Epithelial cell of proximal tubule (primary cell): Measurements from ENCODE around the gene RNF2. TPM values are rescaled to one million over a fixed set of nuclear protein-coding genes. Genes with fewer than 3 reads are reported as not detected.
"Not testable (repeated sequence)": the region's sequence is repeated elsewhere in the genome, so short reads cannot be mapped to it uniquely, and the experiment has no call there.

Experiments used
- DNase-seq: peaks from one replicate; pipeline ENCODE4 v3.0.0-alpha.2; 2011; ENCODE audit warnings: low read depth
- H3K4me3 ChIP-seq: 2 replicates; pipeline ENCODE4 v1.5.1; 2011; ENCODE audit warnings: low read depth, mild to moderate bottlenecking, low read length
- total RNA-seq: library from RNA; depleted of rRNA; stranded (reverse); fragments of >200 nt; gene quantifications from 2 replicates; pipeline ENCODE4 v1.2.3, GENCODE V29; 2015
- TF ChIP-seq, protein P1 (sequence below): conservative IDR thresholded peaks from 2 replicates; pipeline ENCODE4 v1.5.1; 2012; ENCODE audit warnings: low read depth, mild to moderate bottlenecking, low read length

RNF2 gene
- total RNA-seq, 1 donor from 2014 or later, result 12.3 TPM

DNA sequence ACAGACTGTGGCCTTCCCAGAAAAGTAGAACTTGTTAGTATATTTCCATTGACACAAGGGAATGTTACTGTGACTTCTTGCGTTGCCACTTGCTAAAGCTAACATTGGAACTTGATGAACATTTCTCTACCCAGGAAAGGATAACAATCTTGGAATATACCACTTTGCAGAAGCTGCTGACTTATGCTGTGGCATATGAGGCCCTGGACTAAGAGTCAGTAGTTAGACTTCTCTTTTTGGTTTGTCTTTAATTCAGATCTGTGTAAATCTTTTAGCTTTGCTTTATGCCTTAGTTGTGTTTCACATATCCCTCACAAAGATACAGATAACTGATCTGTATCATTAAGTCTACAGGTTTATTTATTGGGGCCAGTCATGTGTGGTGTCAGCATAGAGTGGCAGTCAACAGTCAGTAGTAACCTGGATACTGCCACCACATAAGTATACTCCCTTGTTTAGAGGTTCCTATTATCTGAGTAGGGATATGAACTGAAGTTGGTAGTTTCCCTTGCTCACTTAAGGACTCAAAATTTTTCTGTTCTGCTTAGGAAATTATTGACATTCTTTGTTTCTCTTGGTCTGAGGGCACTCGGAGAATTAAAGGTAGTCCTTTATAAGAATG, 14.7 kb downstream of the RNF2 start:
- TF ChIP-seq, protein P1, sequence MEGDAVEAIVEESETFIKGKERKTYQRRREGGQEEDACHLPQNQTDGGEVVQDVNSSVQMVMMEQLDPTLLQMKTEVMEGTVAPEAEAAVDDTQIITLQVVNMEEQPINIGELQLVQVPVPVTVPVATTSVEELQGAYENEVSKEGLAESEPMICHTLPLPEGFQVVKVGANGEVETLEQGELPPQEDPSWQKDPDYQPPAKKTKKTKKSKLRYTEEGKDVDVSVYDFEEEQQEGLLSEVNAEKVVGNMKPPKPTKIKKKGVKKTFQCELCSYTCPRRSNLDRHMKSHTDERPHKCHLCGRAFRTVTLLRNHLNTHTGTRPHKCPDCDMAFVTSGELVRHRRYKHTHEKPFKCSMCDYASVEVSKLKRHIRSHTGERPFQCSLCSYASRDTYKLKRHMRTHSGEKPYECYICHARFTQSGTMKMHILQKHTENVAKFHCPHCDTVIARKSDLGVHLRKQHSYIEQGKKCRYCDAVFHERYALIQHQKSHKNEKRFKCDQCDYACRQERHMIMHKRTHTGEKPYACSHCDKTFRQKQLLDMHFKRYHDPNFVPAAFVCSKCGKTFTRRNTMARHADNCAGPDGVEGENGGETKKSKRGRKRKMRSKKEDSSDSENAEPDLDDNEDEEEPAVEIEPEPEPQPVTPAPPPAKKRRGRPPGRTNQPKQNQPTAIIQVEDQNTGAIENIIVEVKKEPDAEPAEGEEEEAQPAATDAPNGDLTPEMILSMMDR, result no peak
- no peak for DNase-seq
- H3K4me3 ChIP-seq, result no peak overlapping the region

DNA sequence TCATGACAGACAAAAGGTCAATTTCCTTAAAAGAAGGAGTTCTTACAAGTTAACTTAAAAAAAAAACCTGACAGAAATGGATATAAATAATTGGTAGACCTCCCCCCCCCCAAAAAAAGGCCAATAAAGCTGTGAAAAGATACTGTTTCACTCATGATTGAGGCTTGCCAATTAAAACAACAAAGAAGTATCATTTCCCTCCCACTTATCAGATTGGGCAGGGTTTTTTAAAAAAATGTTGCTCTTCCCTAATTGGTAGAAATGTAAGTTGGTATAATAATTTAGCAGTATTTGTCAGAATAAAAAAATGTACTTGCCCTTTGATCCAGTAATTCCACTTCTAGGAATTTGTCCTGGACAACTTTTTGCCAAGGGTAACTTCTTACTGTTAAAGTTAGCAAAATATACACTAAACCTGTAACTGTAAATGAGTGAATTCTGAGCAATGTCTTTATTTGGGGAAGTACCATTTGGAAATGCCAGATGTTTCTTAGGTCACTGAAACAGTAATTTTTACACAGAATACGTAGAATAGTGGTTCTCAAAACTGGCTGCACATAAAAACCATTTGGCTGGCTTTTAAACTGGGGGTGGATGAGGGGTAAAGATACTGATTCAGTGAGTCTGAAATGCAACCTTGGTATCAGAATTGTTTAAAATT, 17.5 kb downstream of the RNF2 start:
- DNase-seq, result no peak
- no peak overlapping the region for H3K4me3 ChIP-seq
- TF ChIP-seq, protein P1, result no peak

DNA sequence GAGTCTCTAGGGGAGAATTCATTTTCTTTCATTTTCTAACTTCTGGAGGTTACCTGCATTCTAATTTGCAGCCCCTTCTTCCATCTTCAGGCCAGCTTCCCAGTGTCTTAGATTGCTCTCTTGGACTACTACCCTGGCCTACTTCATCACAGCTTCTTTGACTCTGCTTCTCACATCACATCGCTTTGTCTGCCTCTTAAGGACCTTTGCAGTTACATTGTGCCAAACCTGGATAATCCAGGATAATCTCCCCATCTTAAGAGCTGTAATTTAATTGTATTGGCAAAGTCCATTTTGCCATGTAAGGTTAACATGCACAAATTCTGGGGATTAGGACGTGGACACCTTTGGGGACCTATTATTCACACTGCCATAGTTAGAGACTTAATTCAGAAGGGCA, 18.4 kb downstream of the RNF2 start:
- TF ChIP-seq, protein P1, result no peak
- DNase-seq, result no peak
- H3K4me3 ChIP-seq, result no peak overlapping the region

DNA sequence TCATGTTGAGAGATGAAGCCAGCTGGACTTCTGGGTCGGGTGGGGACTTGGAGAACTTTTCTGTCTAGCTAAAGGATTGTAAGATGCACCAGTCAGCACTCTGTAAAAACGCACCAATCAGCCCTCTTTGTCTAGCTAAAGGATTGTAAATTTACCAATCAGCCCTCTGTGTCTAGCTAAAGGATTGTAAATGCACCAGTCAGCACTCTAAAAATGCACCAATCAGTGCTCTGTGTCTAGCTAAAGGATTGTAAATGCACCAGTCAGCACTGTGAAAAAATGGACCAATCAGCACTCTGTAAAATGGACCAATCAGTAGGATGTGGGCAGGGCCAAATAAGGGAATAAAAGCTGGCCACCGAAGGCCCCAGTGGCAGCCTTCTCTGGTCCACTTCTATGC, 19.6 kb downstream of the RNF2 start:
- not testable (repeated sequence) for H3K4me3 ChIP-seq, DNase-seq

DNA sequence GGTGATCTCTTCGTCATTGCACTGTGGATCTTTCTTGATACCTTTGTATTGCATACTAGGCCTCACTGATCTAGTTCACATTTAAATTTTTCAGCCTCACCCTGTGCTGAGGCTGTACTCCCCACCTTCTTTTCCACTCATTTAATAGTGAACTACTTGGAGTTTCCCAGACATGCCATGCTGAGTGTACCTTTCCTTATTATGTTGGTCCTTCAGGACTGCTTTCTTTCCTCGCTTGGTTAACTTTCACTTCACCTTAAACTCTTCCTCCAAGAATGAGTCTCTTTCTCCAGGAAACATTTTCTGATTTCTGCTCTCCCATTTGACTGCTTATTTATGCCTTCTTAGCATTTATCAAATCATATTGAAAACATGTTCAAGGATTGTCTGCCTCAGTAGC, 20.8 kb downstream of the RNF2 start:
- H3K4me3 ChIP-seq, result no peak overlapping the region
- TF ChIP-seq, protein P1, result no peak
- DNase-seq, result peak; percentile 22

DNA sequence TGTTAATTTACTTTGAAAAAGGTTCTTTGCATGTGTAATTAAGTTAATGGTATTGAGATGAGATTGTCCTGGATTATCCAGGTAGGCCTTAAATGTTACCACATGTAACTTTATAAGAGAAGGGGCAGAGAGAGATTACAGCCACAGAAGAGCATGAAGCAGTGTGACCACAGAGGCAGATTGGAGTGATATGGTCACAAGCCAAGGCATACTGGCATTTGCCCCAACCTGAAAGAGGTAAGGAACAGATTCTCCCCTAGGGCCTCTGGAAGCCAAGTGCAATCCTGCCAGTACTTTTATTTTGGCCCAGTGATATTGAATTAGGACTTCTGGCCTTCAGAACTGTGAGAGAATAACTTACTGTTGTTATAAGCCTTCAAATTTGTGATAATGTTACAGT, 23.0 kb downstream of the RNF2 start:
- H3K4me3 ChIP-seq, result no peak overlapping the region
- TF ChIP-seq, protein P1, result no peak
- no peak for DNase-seq

DNA sequence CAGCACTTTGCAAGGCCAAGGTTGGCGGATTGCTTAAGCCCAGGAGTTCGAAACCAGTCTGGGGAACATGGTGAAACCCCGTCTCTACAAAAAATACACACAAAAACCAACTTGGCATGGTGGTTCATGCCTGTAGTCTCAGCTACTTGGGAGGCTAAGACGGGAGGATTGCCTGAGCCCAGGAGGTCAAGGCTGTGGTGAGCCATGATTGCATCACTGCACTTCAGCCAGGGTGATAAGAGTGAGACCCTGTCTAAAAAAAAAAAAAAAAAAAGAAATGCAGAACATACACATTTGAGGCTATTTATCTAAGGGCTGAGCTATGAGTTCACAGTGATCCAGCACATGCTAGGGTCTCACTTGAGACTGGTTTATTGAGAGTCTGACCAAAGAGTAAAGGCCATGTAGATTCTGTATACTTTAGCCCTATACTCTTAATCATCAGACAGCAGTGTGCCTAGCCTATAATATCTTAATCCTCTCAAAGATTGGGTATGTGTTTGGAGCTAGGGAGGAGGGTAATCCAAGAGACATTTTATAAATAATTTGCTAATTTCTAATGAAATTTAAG, 23.9 kb downstream of the RNF2 start:
- TF ChIP-seq, protein P1, result no peak
- no peak for DNase-seq
- H3K4me3 ChIP-seq, result no peak overlapping the region
